HepG2 (cell line): Measurements from ENCODE around the gene SGK1. TPM values are rescaled to one million over a fixed set of nuclear protein-coding genes. Genes with fewer than 3 reads are reported as not detected.

ENCODE experiments used
- GTF3A ChIP-seq: sonication (generic); formaldehyde crosslinking; conservative IDR thresholded peaks from 2 replicates; pipeline ENCODE4 v1.4.0; 2020; ENCODE audit warnings: mild to moderate bottlenecking, missing genetic modification reagents
- SMYD3 ChIP-seq: sonication (generic); formaldehyde crosslinking; IDR thresholded peaks from 2 replicates; pipeline ENCODE4 v1.8.1; 2023; ENCODE audit warnings: mild to moderate bottlenecking, missing genetic modification reagents
- ZFYVE20 ChIP-seq: sonication (generic); formaldehyde crosslinking; IDR thresholded peaks from 2 replicates; pipeline ENCODE4 v1.8.0; 2023; ENCODE audit warnings: low read depth, mild to moderate bottlenecking, moderate library complexity, missing genetic modification reagents, borderline replicate concordance
- polyA plus RNA-seq, 8 experiments: library from polyadenylated mRNA; depleted of rRNA in 3 of 8; stranded (reverse) in 7 of 8; unstranded in 1 of 8; fragments of >200 nt; fragmentation: Illumina TruSeq in 4 of 8; extraction: Trizol in 4 of 8; gene quantifications; 2 replicates each; pipeline versions ENCODE4 v1.2.1 to v1.2.3, GENCODE V29; 2011 to 2016; ENCODE audit warnings: low read depth in 4 of 8, missing spikeins in 1 of 8, mixed read lengths in 1 of 8; ENCODE audit not compliant: insufficient read depth in 1 of 8
- total RNA-seq, 5 experiments: library from RNA; depleted of rRNA; stranded (reverse); fragments of >200 nt; fragmentation: Illumina TruSeq; extraction: Trizol; gene quantifications; 2 replicates each; pipeline ENCODE4 v1.2.3, GENCODE V29; 2016; ENCODE audit warnings: low read depth in 1 of 5
- TF ChIP-seq, protein P1 (sequence below): sonication (generic); formaldehyde crosslinking; IDR thresholded peaks from 2 replicates; pipeline ENCODE4 v1.5.1; 2020; ENCODE audit warnings: mild to moderate bottlenecking, missing genetic modification reagents
- TF ChIP-seq, protein P2 (sequence below): sonication (generic); formaldehyde crosslinking; IDR thresholded peaks from 2 replicates; pipeline ENCODE4 v1.5.1; 2020; ENCODE audit warnings: mild to moderate bottlenecking, missing genetic modification reagents, moderate library complexity

SGK1 gene
- total and polyA plus RNA-seq, 2 of the 13 experiments (the other 11 are each of a cell fraction or from before 2014, with no cell fraction given) = 56.1 to 56.2 TPM

DNA sequence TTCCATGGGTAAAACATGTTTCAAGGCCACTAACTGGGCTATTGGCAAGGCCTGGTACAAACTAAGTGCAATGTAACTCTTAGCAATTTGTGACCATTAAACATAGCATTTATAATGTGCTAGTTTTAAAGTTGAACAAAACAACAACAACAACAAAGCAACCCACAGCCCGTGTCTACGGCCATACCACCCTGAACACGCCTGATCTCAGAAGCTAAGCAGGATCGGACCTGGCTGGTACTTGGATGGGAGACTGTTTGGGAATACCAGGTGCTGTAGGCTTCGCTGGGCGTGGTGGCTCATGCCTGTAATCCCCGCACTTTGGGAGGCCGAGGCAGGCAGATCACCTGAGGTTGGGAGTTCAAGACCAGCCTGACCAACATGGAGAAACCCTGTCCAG, 61.0 kb downstream of the SGK1 start (continued):
- TF ChIP-seq, protein P1, sequence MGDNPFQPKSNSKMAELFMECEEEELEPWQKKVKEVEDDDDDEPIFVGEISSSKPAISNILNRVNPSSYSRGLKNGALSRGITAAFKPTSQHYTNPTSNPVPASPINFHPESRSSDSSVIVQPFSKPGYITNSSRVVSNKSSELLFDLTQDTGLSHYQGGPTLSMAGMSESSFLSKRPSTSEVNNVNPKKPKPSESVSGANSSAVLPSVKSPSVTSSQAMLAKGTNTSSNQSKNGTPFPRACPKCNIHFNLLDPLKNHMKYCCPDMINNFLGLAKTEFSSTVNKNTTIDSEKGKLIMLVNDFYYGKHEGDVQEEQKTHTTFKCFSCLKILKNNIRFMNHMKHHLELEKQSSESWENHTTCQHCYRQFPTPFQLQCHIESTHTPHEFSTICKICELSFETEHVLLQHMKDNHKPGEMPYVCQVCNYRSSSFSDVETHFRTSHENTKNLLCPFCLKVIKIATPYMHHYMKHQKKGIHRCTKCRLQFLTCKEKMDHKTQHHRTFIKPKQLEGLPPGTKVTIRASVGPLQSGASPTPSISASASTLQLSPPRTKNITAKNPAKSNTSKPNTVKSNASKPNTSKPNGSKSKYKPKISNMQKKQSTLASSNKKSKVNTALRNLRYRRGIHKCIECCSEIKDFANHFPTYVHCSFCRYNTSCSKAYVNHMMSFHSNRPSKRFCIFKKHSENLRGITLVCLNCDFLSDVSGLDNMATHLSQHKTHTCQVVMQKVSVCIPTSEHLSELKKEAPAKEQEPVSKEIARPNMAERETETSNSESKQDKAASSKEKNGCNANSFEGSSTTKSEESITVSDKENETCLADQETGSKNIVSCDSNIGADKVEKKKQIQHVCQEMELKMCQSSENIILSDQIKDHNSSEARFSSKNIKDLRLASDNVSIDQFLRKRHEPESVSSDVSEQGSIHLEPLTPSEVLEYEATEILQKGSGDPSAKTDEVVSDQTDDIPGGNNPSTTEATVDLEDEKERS (CRISPR knock-in tag) = no peak
- TF ChIP-seq SMYD3 (CRISPR knock-in tag) = 0 out of 2 replicates have a peak, but pooled peaks have one; percentile 47
- no peak for TF ChIP-seq ZFYVE20 (CRISPR knock-in tag)
- TF ChIP-seq, protein P2, sequence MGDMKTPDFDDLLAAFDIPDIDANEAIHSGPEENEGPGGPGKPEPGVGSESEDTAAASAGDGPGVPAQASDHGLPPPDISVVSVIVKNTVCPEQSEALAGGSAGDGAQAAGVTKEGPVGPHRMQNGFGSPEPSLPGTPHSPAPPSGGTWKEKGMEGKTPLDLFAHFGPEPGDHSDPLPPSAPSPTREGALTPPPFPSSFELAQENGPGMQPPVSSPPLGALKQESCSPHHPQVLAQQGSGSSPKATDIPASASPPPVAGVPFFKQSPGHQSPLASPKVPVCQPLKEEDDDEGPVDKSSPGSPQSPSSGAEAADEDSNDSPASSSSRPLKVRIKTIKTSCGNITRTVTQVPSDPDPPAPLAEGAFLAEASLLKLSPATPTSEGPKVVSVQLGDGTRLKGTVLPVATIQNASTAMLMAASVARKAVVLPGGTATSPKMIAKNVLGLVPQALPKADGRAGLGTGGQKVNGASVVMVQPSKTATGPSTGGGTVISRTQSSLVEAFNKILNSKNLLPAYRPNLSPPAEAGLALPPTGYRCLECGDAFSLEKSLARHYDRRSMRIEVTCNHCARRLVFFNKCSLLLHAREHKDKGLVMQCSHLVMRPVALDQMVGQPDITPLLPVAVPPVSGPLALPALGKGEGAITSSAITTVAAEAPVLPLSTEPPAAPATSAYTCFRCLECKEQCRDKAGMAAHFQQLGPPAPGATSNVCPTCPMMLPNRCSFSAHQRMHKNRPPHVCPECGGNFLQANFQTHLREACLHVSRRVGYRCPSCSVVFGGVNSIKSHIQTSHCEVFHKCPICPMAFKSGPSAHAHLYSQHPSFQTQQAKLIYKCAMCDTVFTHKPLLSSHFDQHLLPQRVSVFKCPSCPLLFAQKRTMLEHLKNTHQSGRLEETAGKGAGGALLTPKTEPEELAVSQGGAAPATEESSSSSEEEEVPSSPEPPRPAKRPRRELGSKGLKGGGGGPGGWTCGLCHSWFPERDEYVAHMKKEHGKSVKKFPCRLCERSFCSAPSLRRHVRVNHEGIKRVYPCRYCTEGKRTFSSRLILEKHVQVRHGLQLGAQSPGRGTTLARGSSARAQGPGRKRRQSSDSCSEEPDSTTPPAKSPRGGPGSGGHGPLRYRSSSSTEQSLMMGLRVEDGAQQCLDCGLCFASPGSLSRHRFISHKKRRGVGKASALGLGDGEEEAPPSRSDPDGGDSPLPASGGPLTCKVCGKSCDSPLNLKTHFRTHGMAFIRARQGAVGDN (CRISPR knock-in tag) = peak; percentile 29; the same call in 1 of the 2 replicates
- peak; percentile 100 for TF ChIP-seq GTF3A (CRISPR knock-in tag)
- TF ChIP-seq, all 625 proteins: peak for 6
